HG03097 (cell line): ENCODE data around the gene GAD2.

Experiments
- ATAC-seq: cut with Tn5 transposase; IDR thresholded peaks from one replicate; pipeline ENCODE4 v1.9.1; 2021; ENCODE audit not compliant: unreplicated experiment, low FRiP score

Gene GAD2

DNA sequence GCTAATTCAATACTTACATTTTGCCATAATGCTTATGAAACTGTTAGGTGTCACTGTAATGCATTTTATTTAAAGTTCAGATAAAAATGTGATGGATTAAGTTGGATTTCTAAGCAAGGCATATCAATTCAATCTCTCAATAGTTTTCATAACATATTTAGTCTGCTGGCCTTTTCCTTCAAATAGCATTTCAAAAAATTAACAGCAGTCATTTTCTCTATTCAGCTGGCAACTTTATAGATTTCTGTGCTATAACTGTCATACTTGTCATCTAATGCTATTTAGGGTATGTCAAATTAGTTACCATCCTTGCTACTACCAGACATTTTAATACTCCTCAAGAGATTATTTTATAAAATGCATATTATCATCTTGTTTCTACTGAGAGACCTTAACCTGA, 4.3 kb downstream of the GAD2 start:
- no peak for ATAC-seq

DNA sequence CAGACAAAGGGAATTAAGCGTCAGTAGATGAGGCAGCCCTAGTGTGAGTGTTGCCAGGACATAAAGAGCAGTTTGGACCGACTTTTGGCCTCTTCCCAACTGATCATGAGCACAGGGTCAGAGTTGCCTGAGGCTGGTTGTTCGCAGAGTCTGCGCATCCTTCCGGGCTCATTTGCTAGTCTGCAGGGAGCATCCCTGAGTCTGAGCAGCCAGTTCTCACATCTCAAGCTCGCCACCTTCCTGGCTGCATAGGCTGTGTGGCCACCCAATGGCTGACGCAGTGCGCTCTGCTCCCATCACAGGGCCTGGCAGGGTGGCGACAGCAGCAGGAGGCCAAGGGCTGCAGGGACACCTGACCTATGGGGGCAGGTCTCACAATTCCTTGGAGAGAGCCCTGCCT, 5.0 kb downstream of the GAD2 start:
- no peak for ATAC-seq

DNA sequence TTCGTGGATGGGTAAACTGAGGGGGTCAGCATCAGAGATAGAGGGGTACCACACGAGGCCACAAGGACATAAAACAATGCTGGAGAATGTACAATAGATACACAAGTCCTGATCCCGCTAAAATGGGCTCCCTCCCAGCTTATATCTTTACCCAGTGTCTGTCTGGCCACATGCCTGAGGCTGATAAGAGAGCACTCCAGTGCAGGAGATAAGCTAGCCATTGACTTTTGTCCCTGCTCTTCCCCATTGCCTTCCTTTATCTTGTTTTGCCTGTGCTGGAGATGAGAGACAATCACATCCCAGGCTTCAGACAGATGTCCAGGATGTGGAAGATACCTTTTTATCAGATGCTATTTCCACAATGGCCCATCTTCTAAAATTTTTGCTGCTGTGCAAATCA, 6.0 kb downstream of the GAD2 start:
- no peak for ATAC-seq

DNA sequence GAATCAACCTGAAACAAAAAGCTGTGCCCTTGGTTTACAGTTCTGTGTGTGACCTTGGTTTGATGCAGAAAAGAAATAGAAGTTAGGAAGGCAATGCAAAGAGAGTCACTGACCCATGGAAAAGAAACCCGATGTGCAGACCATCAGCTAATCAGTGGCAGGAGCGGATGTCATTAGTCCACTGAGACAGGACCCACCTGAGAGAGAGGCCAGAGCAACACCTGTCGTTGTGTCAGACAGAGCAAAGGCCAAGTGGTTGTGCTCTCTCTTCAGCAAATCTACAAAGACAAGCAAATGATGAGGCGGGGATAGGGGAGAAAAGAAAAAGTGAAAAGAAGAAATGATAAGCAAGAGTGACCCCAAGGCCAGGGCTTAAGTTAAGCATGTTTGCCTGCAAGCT, 8.7 kb downstream of the GAD2 start:
- ATAC-seq: no peak

DNA sequence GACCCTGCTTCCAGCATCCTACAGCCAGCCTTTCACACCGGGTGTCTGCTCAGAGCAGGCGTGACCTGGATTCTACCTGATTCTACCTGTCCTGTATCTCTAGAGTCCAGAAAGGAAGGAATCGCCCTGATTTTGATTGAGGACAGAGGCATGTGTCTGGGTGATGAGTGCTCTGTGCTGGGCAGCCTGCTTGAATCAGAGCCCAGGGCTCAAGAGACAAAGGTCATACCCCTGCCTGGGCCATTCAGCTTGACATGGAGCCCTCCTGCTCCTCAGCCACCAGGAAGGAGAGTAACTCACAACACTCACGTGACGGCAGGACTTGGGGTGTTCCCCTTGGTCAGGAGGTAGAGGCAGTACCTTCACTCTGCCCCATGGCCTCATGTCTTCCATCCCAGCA, 11.2 kb downstream of the GAD2 start:
- ATAC-seq: no peak

DNA sequence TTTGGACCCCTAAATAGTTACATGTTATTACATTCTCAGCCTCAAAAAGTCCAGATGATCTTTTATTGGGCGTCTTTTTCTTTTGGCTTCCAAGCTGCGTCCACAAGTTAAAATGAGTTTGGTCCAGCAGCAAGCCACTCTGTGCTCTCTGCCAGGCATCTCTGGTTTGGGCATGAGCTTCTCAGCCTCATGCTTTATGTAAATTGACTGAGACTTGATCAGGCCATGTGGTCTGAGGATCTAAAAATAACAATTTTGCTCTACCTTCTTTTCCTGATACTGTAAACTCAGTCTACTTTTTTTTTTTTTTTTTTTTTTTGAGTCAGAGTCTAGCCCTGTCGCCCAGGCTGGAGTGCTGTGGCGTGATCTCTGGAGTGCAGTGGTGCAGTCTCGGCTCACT, 15.6 kb downstream of the GAD2 start:
- ATAC-seq: no peak

DNA sequence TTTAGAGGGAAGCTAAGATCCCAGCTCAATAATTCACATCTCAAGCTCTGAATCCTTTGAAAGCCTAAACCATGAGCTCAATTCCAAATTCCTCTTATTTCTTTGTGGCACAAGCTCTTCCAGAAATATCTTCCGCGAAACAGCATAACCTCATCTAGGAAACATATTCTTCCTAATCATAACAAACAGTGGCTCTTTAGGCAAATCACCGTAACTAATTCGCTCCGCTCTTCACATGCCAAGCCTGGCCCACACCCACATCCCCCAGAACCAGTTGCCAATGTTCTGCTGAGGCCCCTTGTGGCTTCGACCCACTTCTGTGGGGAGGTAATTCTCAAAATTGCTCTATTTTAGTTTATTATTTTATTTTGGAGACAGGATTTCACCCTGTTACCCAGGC, 19.2 kb downstream of the GAD2 start:
- ATAC-seq: no peak

DNA sequence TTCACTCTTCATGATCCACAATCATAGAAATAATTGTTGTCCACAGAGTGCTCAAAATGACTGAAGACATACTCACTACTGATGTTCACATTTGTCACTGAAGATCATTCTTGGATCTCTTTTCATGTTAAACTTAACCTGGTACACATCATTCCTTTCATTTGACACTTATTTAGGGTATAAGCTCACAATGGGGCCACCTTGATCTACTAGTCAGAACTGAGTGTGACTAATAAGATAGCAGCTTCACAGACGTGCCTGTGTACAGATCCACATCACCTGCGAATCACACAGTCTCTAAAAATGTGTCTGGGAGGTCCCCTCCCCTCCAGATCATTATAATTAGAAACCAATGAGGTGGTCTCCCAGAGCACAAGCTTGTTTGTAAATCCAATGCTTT, 21.8 kb downstream of the GAD2 start:
- ATAC-seq: no peak

DNA sequence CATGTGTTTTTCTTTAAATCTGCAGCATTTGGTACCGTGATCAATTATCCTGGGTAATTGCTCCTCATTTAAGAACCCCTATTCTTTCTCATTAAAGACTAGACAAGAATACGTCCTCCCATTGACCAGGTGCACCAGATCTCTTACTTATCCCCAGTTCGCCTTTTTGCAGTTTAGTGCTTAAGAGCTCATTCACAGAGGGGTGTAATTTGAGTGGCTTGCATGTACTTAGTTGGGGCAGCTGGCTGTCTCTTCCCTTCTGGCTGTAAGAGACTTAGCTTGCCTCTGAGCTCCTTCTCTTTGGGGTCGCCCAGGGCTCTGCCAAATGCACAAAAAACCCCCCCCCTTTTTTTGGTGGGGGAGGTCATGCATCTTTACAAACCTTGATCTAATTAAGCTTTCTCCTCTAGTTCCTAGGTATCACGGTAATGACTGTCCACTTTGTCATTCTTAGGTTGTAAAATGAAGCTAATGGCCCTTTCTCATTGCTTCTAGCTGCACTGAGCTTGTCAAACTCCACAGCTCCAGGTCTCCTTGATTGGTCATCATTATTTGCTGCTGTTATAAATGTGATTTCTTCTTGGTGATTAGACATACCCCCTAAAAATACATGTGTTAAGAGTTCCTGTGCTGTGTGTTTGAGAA, 26.3 kb downstream of the GAD2 start:
- no peak for ATAC-seq

DNA sequence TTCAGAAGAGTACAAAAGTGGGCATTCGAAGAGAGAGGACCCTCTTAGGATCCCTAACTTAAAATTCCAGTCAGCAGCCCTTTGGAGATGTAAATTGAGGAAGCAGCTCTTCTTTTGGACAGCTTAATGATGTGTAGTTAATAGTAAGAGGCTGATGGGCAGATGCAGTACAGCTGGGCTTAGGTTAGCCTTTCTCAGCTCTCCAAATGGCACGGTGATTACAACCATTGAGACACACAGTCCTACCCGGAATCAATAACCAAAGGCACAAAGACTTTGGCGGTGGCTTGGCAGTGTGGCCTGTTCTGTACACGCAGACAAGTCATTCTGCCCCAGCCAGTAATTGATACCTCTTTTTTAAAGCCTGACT, 26.8 kb downstream of the GAD2 start:
- no peak for ATAC-seq

DNA sequence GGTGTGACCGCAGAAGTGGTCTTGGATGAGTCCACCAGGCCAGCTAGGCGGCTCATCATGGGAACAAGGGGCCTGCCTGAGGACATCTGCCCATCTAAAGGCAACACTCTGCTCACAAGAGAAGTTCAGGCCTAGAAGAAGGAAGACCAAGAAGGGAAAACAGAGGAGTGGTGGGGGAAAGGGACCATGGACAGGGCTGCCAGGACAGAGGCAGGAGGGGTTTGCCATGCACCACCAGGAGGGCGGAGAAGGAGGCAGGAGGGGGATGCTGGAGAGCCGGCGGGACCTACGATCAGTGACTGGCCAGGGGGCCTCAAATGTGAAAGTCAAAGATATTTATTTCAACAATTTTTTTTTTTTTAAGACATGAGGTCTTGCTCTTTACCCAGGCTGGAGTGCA, 33.1 kb downstream of the GAD2 start:
- no peak for ATAC-seq

DNA sequence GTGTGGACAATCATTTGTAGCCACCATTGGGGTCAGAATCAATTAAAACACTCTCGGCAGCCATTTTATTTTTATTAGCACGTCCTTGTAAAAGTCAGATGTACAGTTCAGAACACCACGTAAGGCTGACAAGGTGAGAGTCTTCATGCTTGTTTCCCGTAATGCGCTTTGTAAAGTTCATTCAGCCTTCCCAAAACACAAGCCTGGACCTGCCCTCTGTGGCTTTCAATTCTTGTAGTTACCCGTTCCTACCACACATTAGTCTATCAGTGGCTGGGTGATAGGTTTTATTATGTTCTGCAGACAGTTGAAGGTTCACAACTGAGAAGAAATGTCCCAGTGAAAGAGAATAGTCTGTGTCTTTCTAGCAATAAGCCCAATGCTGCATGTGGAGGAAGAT, 35.4 kb downstream of the GAD2 start:
- no peak for ATAC-seq

DNA sequence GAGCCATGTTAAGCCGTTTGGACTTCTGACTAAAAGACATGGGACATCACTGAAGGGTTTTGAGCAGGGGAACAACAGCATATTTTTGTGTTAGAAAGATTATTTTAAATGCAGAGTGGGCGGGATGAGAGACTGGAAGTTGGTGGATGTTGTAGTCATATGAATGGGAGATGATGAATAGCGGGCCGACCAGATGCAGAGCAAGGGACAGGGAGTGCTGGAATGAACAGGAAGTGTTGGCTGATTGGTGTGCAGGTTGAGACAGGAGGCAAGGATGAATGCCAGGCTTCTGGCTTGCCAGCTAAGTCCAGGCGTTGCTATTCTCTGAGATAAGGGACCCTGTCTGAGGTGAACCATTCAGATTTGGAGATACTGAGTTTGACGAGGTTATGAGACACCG, 38.0 kb downstream of the GAD2 start:
- no peak for ATAC-seq

DNA sequence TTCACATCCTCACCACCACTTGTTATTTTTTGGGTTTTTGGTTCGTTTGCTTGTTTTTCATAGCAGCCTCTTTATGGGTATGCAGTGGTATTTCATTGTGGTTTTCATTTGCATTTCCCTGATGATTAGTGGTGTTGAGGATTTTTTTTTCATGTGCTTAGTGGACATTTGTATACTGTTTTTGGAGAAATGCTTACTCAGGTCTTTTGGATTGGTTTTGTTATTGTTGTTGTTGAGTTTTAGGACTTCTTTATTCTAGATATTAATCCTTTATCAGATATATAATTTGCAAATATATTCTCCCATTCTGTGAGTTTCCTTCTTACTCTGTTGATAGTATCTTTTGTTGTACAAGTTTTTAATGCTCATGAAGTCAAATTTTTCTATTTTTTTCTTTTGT, 42.8 kb downstream of the GAD2 start:
- no peak for ATAC-seq

DNA sequence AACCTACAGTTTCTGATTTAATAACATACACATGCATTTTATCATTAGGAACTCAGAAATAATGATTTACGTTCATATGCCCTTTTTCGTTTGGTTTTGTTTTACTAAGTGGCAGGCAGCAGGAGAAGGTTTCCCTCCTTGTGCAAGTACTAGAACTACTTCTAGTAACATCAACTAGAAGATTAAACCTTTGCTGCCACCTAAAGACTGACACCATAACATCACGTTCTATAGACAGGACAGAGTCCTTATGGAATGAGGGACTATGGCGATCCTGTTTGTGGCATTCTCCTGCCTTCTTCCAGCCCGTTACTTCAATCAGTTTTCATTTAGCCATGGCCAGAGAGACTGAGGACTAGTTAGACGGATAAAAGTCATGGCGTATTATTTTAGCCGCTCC, 53.2 kb downstream of the GAD2 start:
- no peak for ATAC-seq

DNA sequence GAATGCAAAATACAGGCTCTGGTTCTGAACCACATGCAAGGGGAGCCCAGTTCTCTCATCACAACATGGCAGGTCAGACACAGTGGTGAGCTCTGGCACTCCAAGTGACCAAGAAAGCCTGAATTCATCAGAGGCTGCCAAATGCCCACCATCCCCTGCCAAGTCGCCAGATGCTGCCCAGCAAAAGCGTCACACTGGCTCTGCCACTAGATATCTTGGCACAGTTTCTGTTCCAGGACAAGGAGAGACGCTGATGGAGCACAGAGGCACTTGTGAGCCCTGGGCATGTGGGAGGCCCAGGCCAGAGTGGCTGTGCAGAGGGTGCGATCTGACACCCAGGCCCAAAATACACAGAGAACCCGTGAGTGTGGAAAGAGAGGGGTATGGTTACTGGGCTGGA, 57.8 kb downstream of the GAD2 start:
- ATAC-seq: no peak

DNA sequence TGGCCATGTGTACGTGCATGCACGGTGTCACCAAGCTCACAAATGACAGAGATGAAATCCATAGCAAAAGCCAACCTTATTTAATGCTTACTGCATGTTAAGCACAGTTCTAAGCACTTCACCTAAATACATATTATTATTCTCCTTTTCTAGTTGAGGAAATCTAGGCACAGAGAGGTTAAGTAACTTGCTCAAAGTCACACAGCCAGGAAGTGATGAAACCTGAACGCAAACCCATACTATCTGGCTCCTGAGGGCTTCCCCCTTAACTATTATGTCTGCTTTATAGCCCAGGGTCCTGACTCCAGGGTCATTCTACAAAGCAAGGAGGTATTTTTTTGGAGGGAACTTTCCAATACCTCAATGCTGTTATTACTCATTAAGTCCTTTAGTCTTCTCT, 61.7 kb downstream of the GAD2 start:
- ATAC-seq: no peak

DNA sequence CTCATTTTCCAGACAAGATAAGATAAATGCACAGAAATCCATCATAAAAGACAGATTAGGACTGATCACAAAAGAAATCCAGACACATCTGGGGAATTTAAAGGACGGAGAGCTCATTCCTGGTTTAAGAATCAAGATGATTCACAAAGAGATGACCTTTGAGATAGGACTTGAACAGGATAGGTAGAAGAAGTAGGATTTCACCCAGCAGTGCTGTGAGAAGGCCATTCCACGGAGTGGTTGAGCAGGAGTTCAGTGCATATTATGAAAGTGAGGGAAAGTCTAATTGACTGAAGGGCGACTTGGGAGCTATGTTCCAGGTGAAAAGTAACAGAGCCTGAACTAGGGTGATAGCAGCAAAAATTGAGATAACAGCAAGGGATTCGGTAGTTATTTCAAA, 73.7 kb downstream of the GAD2 start:
- no peak for ATAC-seq

DNA sequence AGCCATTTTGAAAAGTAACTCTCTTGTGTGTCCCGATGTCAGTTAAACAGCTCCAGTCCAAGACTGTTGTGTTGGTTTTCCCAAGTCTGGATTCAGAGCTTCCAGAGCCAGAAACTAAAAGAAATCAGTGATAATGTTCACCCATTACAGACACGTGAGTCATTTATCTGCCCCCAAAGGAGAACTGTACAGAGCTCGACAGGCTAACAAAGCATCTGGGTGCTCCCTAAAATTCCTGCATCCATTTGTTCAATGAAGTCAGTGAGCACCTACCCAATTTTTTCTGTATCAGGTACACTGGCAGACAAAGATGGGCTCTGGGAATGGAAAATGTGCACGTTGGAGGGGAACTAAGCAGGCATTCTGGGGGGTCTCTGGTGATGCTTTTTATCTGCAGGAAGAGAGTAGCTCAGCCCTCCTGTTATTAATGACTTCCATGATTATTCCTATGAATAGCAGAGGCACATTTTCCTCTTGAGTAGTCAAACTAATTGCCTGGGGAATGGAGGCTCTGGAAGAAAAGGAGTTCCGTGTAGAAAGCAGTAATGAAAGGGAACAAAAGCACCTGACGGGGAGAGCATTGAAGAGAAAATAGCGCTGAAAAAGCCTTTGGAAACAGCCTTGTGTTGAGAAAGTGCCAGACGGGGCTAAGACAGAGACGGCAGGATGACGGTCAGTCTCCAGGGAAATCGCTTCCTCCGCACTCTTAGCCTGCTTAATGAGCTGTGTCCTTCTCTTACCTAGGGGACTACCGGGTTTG, 75.3 kb downstream of the GAD2 start:
- ATAC-seq: no peak

DNA sequence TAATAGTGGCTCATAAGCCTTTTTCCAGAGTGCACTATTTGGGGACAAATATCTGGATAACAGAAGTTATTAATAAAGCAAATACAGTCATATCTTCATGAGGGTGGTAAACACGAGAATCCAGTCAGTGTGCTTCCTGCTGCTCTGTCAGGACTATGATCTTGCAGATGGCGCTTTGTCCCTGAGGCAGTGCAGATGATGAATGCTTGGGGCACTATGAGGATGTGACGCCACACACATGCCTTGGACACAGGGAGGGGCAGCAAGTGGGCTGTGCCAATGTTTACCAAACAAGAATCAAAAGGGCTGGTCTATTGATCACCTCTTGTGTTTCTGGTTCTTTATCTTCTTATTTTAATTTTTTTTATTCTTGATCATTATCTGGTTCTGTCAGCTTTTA, 79.8 kb downstream of the GAD2 start:
- ATAC-seq: no peak

DNA sequence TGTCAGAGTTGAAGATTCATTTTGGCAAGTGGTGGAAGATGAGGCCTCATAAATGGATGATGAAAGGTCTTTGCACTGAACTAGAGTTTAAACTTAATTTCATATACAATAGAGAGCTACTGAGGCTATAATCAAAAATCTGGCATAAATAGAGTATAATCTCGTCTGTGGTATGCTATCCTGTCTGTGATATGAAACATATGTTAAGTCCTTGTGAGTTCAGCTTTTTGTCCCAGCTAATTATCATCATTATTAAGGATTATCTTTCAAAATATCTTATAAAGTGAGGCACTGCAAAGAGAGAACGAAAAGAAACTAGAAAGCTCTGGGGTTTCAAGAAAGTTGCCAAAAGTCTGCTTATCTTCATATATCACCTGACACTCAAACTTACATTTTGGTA, 83.4 kb downstream of the GAD2 start:
- no peak for ATAC-seq

DNA sequence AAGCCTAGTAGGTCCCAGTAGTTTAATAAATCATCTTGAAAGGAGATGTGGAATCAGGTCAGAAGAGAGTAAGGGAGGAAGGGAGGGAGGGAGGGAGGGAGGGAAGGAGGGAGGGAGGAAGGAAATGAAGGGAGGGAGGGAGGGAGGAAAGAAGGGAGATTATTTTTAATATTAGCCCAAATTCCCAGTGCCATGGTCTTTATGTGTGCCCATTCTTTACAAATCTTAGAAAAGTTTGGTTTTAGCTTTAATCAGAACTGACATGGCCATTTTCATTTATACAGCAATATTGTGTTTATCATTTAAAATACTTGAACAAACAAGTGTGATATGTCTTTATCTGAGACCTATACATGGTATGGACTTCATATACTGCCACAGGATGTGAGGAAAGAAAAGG, 86.8 kb downstream of the GAD2 start:
- ATAC-seq: no peak

DNA sequence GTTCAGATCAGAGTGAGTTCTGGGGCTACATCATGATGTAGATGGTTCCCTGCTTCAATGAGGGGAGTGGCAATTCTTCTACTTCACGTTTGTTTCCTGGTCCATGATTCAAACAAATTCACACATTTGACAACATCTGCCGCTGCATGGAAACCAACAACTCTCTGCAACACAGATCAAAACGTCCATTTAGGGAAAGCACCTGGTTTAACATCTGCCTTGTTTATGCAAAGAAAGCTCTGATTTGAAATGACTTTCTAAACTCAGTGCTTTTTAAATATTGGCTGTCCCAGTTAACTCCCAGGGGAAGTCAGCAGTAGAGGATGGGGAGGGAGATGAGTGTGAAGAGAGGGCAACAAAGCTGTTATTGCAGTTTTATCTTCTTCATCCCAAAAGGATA, 93.8 kb downstream of the GAD2 start:
- no peak for ATAC-seq
